Fibroblast of the aortic adventitia (primary cell): ENCODE measurements around the gene DHRS2. TPM values are rescaled to one million over a fixed set of nuclear protein-coding genes. Genes with fewer than 3 reads are reported as not detected.
"Not testable (repeated sequence)": the region's sequence is repeated elsewhere in the genome, so short reads cannot be mapped to it uniquely, and the experiment has no call there.

ENCODE experiments used
- DNase-seq: peaks from one replicate; pipeline ENCODE4 v3.0.0-alpha.2; 2010; ENCODE audit warnings: low read depth
- H3K4me3 ChIP-seq: 2 replicates; pipeline ENCODE4 v1.5.1; 2011; ENCODE audit warnings: low read depth, mild to moderate bottlenecking, control low read depth, low read length, moderate library complexity
- total RNA-seq: library from RNA; depleted of rRNA; stranded (reverse); fragments of >200 nt; gene quantifications from 2 replicates; pipeline ENCODE4 v1.2.3, GENCODE V29; 2012; ENCODE audit warnings: low replicate concordance
- TF ChIP-seq, protein P1 (sequence below): IDR thresholded peaks from 2 replicates; pipeline ENCODE4 v1.5.1; 2011; ENCODE audit warnings: mild to moderate bottlenecking, low read length, control low read depth, inconsistent platforms; ENCODE audit not compliant: insufficient read depth

Gene DHRS2
- total RNA-seq, 1 donor = not detected

DNA sequence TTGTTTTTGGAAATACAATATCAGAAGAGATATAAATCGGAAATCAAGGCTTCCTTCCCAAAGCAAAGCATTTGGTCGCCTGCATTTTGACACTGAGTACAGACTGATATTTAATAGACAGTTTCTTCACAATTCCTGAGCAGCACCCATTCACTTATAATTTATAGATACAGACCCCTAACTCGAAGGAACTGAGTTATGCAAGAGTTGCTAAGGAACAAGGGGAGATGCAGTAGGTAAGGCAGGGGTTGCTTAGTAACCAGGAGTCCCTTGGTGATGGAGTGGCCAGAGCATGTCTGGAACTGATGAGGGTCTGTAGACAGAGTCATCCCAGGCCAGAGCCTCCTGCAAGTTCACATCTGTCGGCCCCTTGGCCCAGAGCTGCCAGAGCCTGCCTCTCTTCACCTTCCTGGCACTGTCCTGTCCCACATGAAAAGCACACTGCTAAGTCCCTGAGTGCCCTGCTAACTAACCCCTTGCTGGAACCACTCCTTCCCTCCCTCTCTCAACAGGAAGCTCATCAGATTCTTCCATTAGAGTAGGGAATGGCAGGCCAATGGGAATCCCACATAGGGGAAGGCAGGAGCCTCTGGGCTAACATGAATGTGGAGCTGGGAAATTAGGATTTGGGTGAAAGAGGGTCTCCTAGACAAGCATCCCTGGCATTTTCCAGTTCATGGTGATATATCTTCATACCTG, 3.6 kb upstream of the DHRS2 start:
- TF ChIP-seq, protein P1, sequence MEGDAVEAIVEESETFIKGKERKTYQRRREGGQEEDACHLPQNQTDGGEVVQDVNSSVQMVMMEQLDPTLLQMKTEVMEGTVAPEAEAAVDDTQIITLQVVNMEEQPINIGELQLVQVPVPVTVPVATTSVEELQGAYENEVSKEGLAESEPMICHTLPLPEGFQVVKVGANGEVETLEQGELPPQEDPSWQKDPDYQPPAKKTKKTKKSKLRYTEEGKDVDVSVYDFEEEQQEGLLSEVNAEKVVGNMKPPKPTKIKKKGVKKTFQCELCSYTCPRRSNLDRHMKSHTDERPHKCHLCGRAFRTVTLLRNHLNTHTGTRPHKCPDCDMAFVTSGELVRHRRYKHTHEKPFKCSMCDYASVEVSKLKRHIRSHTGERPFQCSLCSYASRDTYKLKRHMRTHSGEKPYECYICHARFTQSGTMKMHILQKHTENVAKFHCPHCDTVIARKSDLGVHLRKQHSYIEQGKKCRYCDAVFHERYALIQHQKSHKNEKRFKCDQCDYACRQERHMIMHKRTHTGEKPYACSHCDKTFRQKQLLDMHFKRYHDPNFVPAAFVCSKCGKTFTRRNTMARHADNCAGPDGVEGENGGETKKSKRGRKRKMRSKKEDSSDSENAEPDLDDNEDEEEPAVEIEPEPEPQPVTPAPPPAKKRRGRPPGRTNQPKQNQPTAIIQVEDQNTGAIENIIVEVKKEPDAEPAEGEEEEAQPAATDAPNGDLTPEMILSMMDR = no peak
- no peak overlapping the region for H3K4me3 ChIP-seq
- no peak for DNase-seq

DNA sequence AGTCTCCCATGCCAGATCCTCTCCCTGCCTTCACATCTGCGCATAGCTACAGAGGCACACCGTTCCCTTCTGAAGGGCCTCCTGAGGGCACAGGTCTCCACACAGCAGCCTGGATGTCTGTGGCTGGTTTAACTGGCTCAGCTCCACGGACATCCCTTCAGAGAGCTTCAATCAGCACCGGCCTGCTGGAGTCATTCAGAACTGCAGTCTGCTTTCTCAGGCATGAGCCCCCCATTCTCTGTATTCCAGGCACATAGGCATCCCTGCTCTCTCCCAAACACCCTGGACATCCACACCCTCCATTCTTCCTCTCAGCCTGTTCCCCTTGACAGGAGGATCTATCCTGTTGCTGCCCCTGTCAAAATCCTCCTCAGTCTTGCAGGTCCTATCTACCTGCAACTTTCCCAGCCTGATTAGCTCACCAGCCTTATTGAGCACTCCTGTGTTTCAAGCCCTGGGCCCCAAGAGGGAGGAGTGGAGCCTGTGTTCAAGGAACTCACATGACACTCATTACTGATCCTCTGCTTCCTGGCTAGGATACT, 2.9 kb upstream of the DHRS2 start:
- TF ChIP-seq, protein P1 = peak; percentile 14
- no peak overlapping the region for H3K4me3 ChIP-seq
- no peak for DNase-seq

DNA sequence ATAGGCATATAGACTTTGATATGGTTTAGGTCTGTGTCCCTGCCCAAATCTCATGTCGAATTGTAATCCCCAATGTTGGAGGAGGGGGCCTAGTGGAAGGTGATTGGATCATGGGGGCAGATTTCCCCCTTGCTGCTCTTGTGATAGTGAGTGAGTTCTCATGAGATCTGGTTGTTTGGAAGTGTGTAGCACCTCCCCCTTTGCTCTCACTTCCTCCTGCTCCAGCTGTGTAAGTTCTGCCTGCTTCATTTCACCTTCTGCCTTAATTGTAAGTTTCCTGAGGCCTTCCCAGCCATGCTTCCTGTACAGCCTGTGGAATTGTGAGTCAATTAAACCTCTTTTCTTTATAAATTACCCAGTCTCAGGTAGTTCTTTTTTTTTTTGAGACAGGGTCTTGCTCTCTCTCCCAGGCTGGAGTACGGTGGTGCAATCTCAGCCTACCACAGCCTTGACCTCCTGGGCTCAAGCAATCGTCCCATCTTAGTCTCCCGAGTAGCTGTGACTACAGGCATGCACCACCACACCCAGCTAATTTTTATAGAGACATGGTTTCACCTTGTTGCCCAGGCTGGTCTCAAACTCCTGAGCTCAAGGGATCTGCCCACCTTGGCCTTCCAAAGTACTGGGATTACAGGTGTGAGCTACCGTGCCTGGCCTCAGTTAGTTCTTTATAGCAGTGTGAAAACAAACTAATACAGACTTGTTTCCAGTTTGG, 1.3 kb upstream of the DHRS2 start:
- H3K4me3 ChIP-seq, DNase-seq: not testable (repeated sequence)

DNA sequence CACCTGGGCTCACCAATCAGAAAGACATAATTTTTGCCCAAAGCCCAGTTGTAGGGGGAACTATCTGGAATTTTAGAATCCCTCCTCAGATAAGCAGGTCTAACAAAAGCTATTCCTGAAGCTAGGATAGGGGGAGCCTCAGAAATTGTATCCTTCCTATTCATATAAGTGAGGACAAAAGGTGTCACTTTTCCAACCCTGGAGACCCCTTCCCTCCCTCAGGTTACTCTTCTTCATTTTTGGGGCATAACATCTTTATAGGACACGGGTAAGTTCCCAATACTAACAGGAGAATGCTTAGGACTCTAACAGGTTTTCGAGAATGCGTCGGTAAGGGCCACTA, 1.1 kb downstream of the DHRS2 start:
- not testable (repeated sequence) for DNase-seq, H3K4me3 ChIP-seq

DNA sequence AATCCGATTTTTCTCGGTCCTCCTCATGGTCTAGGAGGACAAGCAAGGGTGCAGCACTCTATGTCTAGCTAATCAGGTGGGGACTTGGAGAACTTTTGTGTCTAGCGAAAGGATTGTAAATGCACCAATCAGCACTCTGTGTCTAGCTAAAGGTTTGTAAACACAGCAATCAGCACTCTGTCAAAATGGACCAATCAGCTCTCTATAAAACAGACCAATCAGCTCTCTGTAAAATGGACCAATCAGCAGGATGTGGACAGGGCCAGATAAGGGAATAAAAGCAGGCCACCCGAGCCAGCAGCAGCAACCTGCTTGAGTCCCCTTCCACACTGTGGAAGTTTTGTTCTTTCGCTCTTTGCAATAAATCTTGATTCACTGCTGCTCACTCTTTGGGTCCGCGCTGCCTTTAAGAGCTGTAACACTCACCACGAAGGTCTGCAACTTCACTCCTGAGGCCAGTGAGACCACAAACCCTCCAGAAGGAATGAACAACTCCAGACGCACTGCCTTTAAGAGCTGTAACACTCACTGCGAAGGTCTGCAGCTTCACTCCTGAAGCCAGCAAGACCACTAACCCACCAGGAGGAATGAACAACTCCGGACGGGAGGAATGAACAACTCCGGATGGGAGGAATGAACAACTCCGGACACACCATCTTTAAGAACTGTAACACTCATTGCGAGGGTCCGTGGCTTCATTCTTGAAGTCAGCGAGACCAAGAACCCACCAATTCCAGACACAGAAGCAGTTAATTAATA, 1.7 kb downstream of the DHRS2 start:
- DNase-seq, H3K4me3 ChIP-seq: not testable (repeated sequence)

DNA sequence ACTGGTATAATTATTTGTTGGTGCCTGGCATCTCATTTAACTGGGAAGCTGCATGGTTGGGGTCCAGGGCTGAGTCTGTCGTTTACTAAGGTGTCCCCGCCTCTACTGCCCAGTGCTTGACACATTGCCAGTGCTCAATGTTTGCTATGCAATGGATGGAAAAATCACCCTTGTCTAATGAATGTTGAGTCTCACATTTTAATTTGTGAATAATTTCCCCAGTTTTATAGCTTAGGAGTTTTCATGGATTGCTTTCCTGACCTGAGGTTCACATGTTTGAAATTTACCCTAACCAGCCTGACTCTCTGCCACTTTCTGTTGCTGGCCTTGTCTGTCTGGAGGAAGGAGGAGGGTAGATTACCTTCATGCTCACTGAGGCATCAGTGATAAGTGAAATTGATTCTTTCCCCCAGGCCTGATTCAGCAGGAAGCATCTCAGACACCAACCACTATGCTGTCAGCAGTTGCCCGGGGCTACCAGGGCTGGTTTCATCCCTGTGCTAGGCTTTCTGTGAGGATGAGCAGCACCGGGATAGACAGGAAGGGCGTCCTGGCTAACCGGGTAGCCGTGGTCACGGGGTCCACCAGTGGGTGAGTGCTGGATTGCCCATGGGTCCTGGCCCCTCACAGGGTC, 2.4 kb downstream of the DHRS2 start:
- DNase-seq = no peak
- TF ChIP-seq, protein P1 = no peak
- no peak overlapping the region for H3K4me3 ChIP-seq

DNA sequence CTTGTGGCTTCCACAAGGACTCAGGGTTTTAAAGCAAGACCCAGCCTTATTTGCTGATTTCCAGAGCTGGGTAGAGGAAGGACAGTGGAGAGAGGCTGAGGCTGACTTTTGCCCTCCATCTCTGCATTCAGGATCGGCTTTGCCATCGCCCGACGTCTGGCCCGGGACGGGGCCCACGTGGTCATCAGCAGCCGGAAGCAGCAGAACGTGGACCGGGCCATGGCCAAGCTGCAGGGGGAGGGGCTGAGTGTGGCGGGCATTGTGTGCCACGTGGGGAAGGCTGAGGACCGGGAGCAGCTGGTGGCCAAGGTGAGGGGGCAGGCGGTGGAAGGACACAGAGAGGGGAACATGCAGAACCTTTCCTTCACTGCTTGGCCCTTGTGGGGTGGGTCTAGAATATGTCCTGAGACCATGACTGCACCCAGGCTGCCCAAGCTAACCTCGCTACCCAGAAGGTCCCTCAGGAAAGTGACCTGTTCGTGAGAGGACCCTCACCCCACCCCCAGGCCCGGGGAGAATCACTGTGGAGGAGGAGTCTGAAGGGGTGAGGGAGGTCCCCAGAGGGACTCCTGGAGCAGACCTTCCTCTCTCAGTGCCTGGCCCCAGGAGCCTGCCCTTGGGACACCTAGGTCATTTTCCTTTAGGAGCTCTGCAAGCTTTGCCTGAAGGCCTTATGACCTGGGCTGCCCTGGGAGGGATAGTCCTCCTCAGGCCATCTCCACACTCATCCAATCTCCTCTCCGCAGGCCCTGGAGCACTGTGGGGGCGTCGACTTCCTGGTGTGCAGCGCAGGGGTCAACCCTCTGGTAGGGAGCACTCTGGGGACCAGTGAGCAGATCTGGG, 3.1 kb downstream of the DHRS2 start:
- DNase-seq = no peak
- TF ChIP-seq, protein P1 = no peak
- H3K4me3 ChIP-seq = no peak overlapping the region
